ENCODE data around the gene SRF. TPM values are rescaled to one million over a fixed set of nuclear protein-coding genes. Genes with fewer than 3 reads are reported as not detected.
A peak's percentile ranks its signal among the peaks of the same experiment; 100 is the strongest.

SRF gene
- total RNA-seq, 2 experiments from 2014 or later = 22.8 to 24.2 TPM

DNA sequence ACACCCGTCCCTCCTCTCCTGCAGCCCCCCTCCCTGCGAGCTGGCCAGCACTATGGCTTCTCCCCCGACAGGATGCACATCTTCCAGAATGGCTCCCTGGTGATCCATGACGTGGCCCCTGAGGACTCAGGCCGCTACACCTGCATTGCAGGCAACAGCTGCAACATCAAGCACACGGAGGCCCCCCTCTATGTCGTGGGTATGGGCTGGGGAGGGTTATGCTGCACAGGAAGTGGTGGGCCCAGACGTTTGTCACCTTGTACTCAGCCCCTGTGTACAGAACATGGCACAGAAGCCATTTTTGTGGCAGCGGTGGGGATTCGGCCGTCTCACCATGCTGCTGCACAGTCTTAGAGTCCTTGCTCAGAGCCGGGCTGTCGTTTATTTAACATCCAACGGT lies 29.0 kb upstream of the SRF start:
- no peaks in the 10 kb centered on the region for H3K36me3 ChIP-seq (ENCODE audit: insufficient read depth, low read length)
- ChIA-PET CTCF (ENCODE audit: unreplicated experiment) (no interaction called here), POLR2A (interaction anchor here (0.7 kb wide), 1 partner anchor 133 kb away, joined by 3 read pairs; no protein-coding TSS in a partner anchor)
- H3K9me3 ChIP-seq (ENCODE audit: low read length) = no peaks in the 10 kb centered on the region
- H4K20me1 ChIP-seq (ENCODE audit: insufficient read depth, low read length) = no peaks in the 10 kb centered on the region
- TF ChIP-seq EZH2phosphoT487 (IDR thresholded peaks at IDR 0.05; ENCODE audit: borderline replicate concordance, low read depth, low read length) = no peak
- TF ChIP-seq, protein P1, sequence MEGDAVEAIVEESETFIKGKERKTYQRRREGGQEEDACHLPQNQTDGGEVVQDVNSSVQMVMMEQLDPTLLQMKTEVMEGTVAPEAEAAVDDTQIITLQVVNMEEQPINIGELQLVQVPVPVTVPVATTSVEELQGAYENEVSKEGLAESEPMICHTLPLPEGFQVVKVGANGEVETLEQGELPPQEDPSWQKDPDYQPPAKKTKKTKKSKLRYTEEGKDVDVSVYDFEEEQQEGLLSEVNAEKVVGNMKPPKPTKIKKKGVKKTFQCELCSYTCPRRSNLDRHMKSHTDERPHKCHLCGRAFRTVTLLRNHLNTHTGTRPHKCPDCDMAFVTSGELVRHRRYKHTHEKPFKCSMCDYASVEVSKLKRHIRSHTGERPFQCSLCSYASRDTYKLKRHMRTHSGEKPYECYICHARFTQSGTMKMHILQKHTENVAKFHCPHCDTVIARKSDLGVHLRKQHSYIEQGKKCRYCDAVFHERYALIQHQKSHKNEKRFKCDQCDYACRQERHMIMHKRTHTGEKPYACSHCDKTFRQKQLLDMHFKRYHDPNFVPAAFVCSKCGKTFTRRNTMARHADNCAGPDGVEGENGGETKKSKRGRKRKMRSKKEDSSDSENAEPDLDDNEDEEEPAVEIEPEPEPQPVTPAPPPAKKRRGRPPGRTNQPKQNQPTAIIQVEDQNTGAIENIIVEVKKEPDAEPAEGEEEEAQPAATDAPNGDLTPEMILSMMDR (conservative IDR thresholded peaks at IDR 0.05; ENCODE audit: low read length) = no peak
- DNase-seq (ENCODE audit: low spot score) = peak; percentile 43
- peaks cover 19% of the 10 kb centered on the region for H3K4me1 ChIP-seq (ENCODE audit: insufficient read depth, low read length, poor library complexity, severe bottlenecking)
- H3K79me2 ChIP-seq (ENCODE audit: insufficient read depth, low read depth, low read length) = no peaks in the 10 kb centered on the region
- H3K9me2 ChIP-seq (ENCODE audit: insufficient read depth, low read length) = no peaks in the 10 kb centered on the region
- no TSS peak for BruUV-seq (replicated peaks)
- H3K4me3 ChIP-seq (ENCODE audit: low read depth, low read length, poor library complexity, severe bottlenecking) = no peak overlapping the region
- intact Hi-C loops (cut with micrococcal nuclease; ENCODE audit: unreplicated experiment) = no loop called here
- no peak overlapping the region for H3K27ac ChIP-seq (ENCODE audit: low read depth, low read length, poor library complexity, severe bottlenecking)
- H2AFZ ChIP-seq (ENCODE audit: low read length) = no peak overlapping the region
- no peak overlapping the region for H3K4me2 ChIP-seq (ENCODE audit: low read length)

DNA sequence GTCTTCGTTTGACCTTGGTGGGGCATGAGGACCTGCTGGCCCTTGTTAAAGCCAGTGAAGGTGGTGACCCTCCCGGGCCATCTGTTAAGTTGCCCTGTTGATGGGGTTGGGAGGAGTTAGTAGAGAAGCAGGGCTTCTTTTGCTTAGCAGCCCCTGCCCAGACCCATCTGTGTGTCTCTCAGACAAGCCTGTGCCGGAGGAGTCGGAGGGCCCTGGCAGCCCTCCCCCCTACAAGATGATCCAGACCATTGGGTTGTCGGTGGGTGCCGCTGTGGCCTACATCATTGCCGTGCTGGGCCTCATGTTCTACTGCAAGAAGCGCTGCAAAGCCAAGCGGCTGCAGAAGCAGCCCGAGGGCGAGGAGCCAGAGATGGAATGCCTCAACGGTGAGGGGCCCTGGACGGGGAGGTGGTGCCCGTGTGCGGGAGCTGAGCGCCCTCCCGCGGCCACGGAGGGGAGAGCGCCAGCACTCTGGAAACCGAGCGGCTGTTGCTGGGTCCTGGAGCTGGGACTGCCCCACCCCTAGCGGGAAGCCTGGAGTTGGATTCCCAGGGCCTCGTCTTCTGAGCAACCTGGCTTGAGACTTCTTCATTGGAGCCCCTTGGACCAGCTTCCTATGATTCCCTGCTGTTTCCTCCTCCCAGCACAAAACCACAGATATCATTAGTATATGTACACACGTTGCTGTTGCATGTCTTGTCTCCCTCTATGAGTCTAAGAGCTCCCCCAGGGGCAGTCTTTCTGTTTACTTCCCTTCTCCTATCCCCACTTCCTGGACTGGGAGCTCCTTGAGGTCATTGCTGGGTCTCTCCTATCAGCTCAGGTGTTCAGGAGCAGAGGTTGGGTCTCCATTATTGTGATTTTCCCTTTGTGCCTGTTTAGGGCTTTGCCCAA lies 27.6 kb upstream of the SRF start:
- no peak overlapping the region for H3K4me3 ChIP-seq (ENCODE audit: low read depth, low read length, poor library complexity, severe bottlenecking)
- intact Hi-C loops (cut with micrococcal nuclease; ENCODE audit: unreplicated experiment) = loop anchor here (1.0 kb wide), 3 partner anchors 73 to 242 kb away; no protein-coding TSS in a partner anchor

More for the DNA sequence above, 27.6 kb upstream of the SRF start:
- Histone ChIP-seq H3K9me2 (ENCODE audit: insufficient read depth, low read length) (no peaks in the 10 kb centered on the region), H3K36me3 (ENCODE audit: insufficient read depth, low read length) (no peaks in the 10 kb centered on the region), H3K4me1 (ENCODE audit: insufficient read depth, low read length, poor library complexity, severe bottlenecking) (peaks cover 19% of the 10 kb centered on the region), H3K79me2 (ENCODE audit: insufficient read depth, low read depth, low read length) (no peaks in the 10 kb centered on the region), H3K4me2 (ENCODE audit: low read length) (peak overlapping the region; percentile 25; the same call in 1 of the 2 replicates), H4K20me1 (ENCODE audit: insufficient read depth, low read length) (no peaks in the 10 kb centered on the region), H3K27ac (ENCODE audit: low read depth, low read length, poor library complexity, severe bottlenecking) (no peak overlapping the region), H3K9me3 (ENCODE audit: low read length) (no peaks in the 10 kb centered on the region), H2AFZ (ENCODE audit: low read length) (peak overlapping the region; percentile 50)
- CTCF ChIA-PET (ENCODE audit: unreplicated experiment) = interaction anchor here (0.5 to 1.5 kb wide), 7 partner anchors 17 to 284 kb away, joined by 3 to 4 read pairs (median 4); partner anchors contain the start of genes ABCC10, KLHDC3 and PPP2R5D
- BruUV-seq (replicated peaks) = no TSS peak
- no peak for TF ChIP-seq EZH2phosphoT487 (IDR thresholded peaks at IDR 0.05; ENCODE audit: borderline replicate concordance, low read depth, low read length)
- TF ChIP-seq, protein P1 (conservative IDR thresholded peaks at IDR 0.05; ENCODE audit: low read length) = peak; percentile 96
- POLR2A ChIA-PET = interaction anchor here (0.6 to 1.4 kb wide), 5 partner anchors 15 to 338 kb away, joined by 3 read pairs; no protein-coding TSS in a partner anchor
- peak; percentile 81 for DNase-seq (ENCODE audit: low spot score)

Measured in OCI-LY7 (cell line).